ENCODE measurements around the gene PKNOX1.
"Not testable (repeated sequence)": the region's sequence is repeated elsewhere in the genome, so short reads cannot be mapped to it uniquely, and the experiment has no call there.

Gene PKNOX1

DNA sequence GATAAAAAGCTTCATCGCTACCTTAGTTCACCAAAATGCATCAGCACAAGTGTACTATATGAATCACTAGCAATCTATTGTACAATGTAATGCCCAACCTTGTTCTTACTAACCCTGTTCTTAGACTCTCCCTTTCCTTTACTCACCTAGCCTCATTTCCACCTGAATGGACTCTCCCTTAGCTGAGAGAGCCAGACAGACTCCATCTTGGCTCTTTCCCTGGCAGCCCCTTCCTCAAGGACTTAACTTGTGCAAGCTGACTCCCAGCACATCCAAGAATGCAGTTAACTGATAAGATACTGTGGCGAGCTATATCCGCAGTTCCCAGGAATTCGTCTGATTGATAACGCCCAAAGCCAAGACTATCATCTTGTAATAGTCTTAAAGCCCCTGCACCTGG is 38.0 kb upstream of the PKNOX1 start:
- H3K27ac ChIP-seq; H3K27me3 ChIP-seq (replicated peaks); in situ Hi-C loops (cut with HindIII; ENCODE audit: low pct_ligation_motif_present, low sequenced_read_pairs); DNase-seq; H3K36me3 ChIP-seq (replicated peaks); H3K4me3 ChIP-seq (ENCODE audit: low read depth, low read length): not testable (repeated sequence)

DNA sequence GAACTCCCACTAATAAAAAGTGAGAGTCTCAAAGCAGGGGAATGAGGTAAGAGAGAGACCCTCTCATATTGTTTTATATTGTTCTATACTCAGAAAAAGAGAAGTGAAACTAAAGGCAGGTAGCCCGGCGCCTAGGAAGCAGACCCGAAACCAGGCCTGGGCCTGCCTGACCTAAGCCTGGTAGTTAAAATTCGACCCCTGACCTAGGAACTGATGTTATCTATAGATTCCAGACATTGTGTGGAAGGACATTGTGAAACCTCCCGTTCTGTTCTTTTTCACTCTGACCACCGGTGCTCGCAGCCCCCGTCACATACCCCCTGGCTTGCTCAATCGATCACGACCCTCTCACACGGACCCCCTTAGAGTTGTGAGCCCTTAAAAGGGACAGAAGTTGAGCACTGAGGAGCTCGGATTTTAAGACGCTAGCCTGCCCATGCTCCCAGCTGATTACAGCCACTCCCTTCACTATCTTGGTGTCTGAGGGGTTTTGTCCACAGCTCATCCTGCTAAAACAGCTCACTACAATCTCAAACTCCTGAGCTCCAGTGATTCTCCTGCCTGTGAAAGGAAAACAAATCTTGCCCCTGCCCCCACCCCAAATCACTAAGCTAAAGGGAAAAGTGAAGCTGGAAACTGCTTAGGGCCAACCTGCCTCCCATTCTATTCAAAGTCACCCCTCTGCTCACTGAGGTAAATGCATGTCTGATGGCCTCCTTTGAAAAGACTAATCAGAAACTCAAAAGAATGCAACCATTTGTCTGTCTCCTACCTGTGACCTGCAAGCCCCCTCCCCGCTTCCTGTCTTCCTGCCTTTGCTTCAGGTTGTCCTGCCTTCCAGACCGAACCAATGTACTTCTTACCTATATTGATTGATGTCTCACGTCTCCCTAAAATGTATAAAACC is 37.1 kb upstream of the PKNOX1 start:
- H3K4me3 ChIP-seq (ENCODE audit: low read depth, low read length); H3K27ac ChIP-seq; H3K36me3 ChIP-seq (replicated peaks); H3K27me3 ChIP-seq (replicated peaks); DNase-seq; in situ Hi-C loops (cut with HindIII; ENCODE audit: low pct_ligation_motif_present, low sequenced_read_pairs): not testable (repeated sequence)

DNA sequence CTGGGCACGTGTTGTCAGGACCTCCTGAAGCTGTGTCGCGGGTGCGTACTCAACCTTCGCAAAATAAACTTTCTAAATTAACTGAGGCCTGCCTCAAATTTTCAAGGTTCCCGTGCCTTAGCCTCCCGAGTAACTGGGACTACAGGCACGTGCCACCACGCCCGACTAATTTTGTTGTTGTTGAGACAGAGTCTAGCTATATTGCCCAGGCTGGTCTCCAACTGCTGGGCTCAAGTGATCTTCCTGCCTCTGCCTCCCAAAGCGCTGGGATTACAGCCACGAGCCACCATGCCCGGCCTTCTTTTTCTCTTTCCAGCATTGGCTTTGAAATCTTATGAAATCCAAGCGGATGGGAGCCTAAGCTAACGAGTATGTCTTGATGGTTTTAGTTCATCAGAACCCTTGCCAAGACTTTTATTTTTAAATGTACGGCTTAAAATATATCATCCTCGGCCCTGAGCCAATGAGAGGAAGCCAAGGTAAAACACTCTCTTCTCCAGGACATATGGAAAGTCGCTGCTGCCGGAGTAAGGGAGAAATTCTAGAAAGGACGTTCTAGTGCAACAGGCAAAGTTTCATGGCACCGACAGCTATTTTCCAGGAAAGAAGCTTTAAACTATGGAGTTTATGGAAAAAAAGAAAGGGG is 36.3 kb upstream of the PKNOX1 start:
- DNase-seq = no peak
- no peak overlapping the region for H3K4me3 ChIP-seq (ENCODE audit: low read depth, low read length)
- in situ Hi-C loops (cut with HindIII; ENCODE audit: low pct_ligation_motif_present, low sequenced_read_pairs) = no loop called here
- TF ChIP-seq, protein P1, sequence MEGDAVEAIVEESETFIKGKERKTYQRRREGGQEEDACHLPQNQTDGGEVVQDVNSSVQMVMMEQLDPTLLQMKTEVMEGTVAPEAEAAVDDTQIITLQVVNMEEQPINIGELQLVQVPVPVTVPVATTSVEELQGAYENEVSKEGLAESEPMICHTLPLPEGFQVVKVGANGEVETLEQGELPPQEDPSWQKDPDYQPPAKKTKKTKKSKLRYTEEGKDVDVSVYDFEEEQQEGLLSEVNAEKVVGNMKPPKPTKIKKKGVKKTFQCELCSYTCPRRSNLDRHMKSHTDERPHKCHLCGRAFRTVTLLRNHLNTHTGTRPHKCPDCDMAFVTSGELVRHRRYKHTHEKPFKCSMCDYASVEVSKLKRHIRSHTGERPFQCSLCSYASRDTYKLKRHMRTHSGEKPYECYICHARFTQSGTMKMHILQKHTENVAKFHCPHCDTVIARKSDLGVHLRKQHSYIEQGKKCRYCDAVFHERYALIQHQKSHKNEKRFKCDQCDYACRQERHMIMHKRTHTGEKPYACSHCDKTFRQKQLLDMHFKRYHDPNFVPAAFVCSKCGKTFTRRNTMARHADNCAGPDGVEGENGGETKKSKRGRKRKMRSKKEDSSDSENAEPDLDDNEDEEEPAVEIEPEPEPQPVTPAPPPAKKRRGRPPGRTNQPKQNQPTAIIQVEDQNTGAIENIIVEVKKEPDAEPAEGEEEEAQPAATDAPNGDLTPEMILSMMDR (IDR thresholded peaks at IDR 0.05; ENCODE audit: low read depth, low read length, missing control alignments) = no peak
- no peaks in the 10 kb centered on the region for H3K36me3 ChIP-seq (replicated peaks)
- H3K27me3 ChIP-seq (replicated peaks) = no peaks in the 10 kb centered on the region
- H3K27ac ChIP-seq = no peak overlapping the region

DNA sequence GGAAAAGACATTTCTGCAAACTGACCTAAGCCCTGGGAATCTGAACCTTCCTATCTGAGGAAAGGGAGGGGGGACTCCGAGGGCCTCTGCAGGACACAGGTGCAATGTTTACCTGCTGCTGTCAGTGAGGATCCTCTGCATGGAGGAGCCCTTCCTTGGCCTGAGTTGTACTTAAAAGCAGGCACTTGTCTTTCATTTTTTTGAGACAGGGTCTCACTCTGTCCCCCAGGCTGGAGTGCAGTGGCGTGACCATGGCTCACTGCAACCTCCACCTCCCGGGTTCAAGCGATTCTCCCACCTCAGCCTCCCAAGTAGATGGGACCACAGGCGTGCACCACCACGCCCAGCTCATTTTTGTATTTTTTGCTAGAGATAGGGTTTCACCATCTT is 35.8 kb upstream of the PKNOX1 start:
- in situ Hi-C loops (cut with HindIII; ENCODE audit: low pct_ligation_motif_present, low sequenced_read_pairs) = not testable (repeated sequence)

DNA sequence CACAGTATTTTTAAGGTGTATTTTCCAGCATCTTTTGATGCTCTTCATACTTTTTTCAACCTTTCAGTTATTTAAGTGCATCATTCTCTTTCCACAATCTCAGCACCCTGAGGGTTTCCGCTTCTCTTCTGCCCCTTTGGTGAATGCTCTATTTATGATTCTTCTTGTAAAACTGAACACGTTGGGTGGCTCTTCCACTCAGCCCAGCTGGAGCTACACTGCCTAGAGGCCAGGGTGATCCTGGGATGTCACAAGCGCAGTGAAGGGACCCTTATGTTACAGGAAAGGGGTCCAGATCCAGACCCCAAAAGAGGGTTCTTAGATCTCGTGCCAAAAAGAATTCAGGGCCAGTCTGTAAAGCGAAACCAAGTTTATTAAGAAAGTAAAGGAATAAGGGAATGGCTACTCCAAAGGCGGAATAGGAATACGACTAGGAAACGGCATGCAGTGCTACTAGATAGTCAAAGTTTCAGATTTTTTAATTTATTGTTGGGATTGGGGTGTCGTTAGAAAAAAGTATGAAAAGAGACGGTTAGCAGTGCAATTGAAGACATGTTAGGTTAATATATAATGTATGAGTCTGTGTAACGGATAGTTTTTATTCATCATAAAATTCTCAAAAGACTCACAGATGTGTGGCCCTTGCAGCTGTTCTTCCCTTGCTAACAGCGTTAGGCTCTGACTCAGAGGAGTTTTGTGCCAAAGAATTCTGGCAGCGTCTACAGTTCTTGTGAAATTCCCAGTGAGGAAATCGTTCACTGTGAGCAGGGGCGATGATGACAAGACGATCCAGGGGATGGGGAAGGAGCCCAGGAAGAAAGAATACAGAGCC is 34.6 kb upstream of the PKNOX1 start:
- in situ Hi-C loops (cut with HindIII; ENCODE audit: low pct_ligation_motif_present, low sequenced_read_pairs) = no loop called here
- TF ChIP-seq, protein P1 (IDR thresholded peaks at IDR 0.05; ENCODE audit: low read depth, low read length, missing control alignments) = no peak
- H3K27me3 ChIP-seq (replicated peaks) = no peaks in the 10 kb centered on the region
- no peak overlapping the region for H3K4me3 ChIP-seq (ENCODE audit: low read depth, low read length)
- no peak overlapping the region for H3K27ac ChIP-seq
- DNase-seq = peak; percentile 95
- no peaks in the 10 kb centered on the region for H3K36me3 ChIP-seq (replicated peaks)

More for the DNA sequence above, 35.8 kb upstream of the PKNOX1 start:
- H3K36me3 ChIP-seq (replicated peaks); H3K4me3 ChIP-seq (ENCODE audit: low read depth, low read length); DNase-seq; H3K27ac ChIP-seq; H3K27me3 ChIP-seq (replicated peaks): not testable (repeated sequence)

DNA sequence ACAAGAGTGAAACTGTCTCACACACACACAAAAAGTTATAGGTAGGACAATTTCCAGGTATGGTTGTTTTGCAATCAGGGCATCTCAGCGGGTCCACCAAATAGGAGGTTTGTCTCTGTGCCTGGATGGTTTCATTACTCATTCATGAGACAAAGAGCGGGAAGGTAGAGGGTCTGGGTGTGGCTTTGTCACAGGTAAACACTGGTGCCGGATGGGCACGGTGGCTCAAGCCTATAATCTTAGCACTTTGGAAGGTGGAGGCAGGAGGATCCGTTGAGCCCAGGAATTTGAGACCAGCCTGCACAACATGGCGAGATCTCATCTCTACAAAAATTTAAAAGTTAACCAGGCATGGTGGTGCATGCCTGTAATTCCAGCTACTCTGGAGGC is 32.7 kb upstream of the PKNOX1 start:
- H3K27ac ChIP-seq = no peak overlapping the region
- H3K36me3 ChIP-seq (replicated peaks) = no peaks in the 10 kb centered on the region
- H3K27me3 ChIP-seq (replicated peaks) = no peaks in the 10 kb centered on the region
- DNase-seq = no peak
- no peak overlapping the region for H3K4me3 ChIP-seq (ENCODE audit: low read depth, low read length)
- in situ Hi-C loops (cut with HindIII; ENCODE audit: low pct_ligation_motif_present, low sequenced_read_pairs) = no loop called here
- TF ChIP-seq, protein P1 (IDR thresholded peaks at IDR 0.05; ENCODE audit: low read depth, low read length, missing control alignments) = no peak

DNA sequence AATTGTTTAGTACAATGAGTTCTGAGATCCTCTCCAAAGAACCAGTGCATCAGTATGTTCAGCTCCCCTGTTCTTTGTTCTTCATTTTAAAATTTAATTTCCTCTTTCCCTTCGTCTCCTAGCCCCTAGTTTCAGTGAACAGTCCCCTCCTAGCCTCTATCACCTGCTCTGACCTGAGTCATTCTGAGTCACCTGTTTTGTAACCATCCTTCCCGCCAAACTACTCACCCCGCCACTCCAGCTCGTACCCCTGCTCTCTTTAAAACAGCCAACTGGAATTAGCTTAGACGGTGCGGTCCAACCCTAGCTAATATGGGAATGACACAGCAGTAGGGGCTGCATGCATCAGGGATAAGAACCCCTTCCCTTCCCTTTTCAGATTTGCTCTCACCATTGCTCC is 32.1 kb upstream of the PKNOX1 start:
- Histone ChIP-seq H3K27me3 (replicated peaks) (no peaks in the 10 kb centered on the region), H3K36me3 (replicated peaks) (no peaks in the 10 kb centered on the region), H3K4me3 (ENCODE audit: low read depth, low read length) (no peak overlapping the region), H3K27ac (no peak overlapping the region)
- in situ Hi-C loops (cut with HindIII; ENCODE audit: low pct_ligation_motif_present, low sequenced_read_pairs) = no loop called here
- DNase-seq = no peak
- TF ChIP-seq, protein P1 (IDR thresholded peaks at IDR 0.05; ENCODE audit: low read depth, low read length, missing control alignments) = no peak

DNA sequence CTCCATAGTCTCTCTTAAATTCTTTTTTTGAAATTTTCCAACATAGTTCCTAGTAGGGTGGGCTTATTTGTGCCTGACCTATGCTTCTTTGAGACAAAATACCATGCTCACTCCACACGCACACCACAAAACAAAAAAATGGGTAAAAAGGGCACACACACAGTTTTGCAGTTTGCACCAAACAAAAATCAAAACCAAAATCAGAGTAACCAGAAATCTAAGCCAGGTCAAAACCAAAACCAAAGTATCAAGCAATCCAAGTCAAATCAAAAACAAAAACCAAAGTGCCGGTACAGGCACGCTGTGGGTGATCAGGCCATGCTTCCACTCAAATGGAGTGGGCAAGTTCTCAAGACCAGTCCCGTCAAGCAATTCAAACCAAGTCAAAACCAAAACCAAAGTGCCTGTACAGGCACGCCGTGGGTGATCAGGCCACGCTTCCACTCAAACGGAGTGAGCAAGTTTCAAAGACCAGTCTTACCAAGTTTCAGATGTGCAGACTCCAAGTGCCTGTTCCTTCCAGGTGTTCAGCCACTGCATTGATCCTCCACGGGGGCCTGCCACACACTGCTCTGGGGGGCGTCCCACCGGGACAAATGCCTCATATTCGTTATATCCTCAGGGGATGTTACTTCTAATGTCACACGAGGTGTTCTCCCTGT is 25.1 kb upstream of the PKNOX1 start:
- in situ Hi-C loops (cut with HindIII; ENCODE audit: low pct_ligation_motif_present, low sequenced_read_pairs); H3K27me3 ChIP-seq (replicated peaks); DNase-seq; H3K4me3 ChIP-seq (ENCODE audit: low read depth, low read length); H3K27ac ChIP-seq; H3K36me3 ChIP-seq (replicated peaks): not testable (repeated sequence)

DNA sequence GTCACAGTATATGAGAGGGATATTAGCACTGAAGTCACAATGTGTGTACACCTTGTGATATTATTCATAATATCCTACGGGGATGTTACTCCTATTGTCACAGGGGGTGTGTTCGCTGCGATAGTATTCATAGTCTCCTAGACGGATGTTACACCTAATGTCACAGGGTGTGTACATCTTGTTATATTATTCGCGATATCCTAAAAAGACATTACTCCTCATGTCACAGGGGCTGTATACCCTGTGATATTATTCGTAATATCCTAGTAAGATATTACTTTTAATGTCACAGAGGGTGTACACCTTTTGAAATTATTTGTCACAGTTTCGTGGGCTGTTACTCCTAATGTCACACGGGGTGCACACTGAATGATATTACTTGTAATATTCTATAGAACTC is 23.2 kb upstream of the PKNOX1 start:
- H3K36me3 ChIP-seq (replicated peaks); in situ Hi-C loops (cut with HindIII; ENCODE audit: low pct_ligation_motif_present, low sequenced_read_pairs); H3K27ac ChIP-seq; H3K4me3 ChIP-seq (ENCODE audit: low read depth, low read length); H3K27me3 ChIP-seq (replicated peaks); DNase-seq: not testable (repeated sequence)

Data from brain microvascular endothelial cell (primary cell).